A549 (cell line): ENCODE data around the gene CRYBA4. TPM values are rescaled to one million over a fixed set of nuclear protein-coding genes. Genes with fewer than 3 reads are reported as not detected.

Source experiments
- ATAC-seq, 2 experiments: fragments of 200-7000 bp in 1 of 2; fragments of >200 bp in 1 of 2; cut with Nextera tagmentation in 1 of 2; cut with Tn5 transposase in 1 of 2; 3 replicates each; pipeline versions ENCODE4 v1.8.0 to v1.9.1; 2018 to 2020; ENCODE audit warnings: mild to moderate bottlenecking in 1 of 2, moderate library complexity in 1 of 2
- CTCF ChIA-PET: fragments of 300-600 bp; sonication (Branson Sonifier 250); formaldehyde crosslinking; extraction: SDS; loops from one replicate; lab custom pipeline; 2021; ENCODE audit warnings: antibody characterized with exemption, inconsistent platforms; lab: Yijun Ruan, JAX
- POLR2A ChIA-PET: fragments of 350-600 bp; formaldehyde crosslinking; extraction: SDS; loops from one replicate; lab custom pipeline; 2021; ENCODE audit warnings: antibody characterized with exemption, inconsistent platforms; lab: Yijun Ruan, JAX
- DNase-seq, 2 experiments: peaks; one replicate each; pipeline versions ENCODE4 v3.0.0 to v3.0.0-alpha.2; 2011 to 2016; ENCODE audit warnings: low read depth in 1 of 2, low spot score in 1 of 2
- FAIRE-seq: peaks from 2 replicates; lab custom pipeline; 2011; peaks lifted over from hg19 to GRCh38; lab: Jason Lieb, UNC
- H3K27ac ChIP-seq, 2 experiments: fragments of >200 bp; sonication (Bioruptor Twin); formaldehyde crosslinking; 3 replicates each; pipeline ENCODE4 v1.5.1; 2016 to 2017
- H3K4me1 ChIP-seq: fragments of >200 bp; sonication (Bioruptor Twin); formaldehyde crosslinking; 3 replicates; pipeline ENCODE4 v1.6.1; 2016
- H3K4me2 ChIP-seq: fragments of >200 bp; sonication (Bioruptor Twin); formaldehyde crosslinking; 3 replicates; pipeline ENCODE4 v1.6.1; 2016
- H3K4me3 ChIP-seq: fragments of >200 bp; sonication (Bioruptor Twin); formaldehyde crosslinking; 3 replicates; pipeline ENCODE4 v1.5.1; 2016
- H3K9me3 ChIP-seq: fragments of >200 bp; sonication (Bioruptor Twin); formaldehyde crosslinking; 3 replicates; pipeline ENCODE4 v1.6.1; 2016
- EHMT2 ChIP-seq: fragments of 200-600 bp; sonication (generic); IDR thresholded peaks from 2 replicates; pipeline ENCODE4 v1.6.1; 2016; ENCODE audit warnings: antibody characterized with exemption, low read depth, mild to moderate bottlenecking, moderate library complexity
- ESRRA ChIP-seq: fragments of 150-350 bp; IDR thresholded peaks from 2 replicates; pipeline ENCODE4 v1.6.1; 2014; ENCODE audit warnings: mild to moderate bottlenecking, low read length, borderline replicate concordance
- FOSL2 ChIP-seq, 2 experiments: fragments of 450-650 bp in 1 of 2; fragments of >200 bp in 1 of 2; sonication (Bioruptor Twin) in 1 of 2; formaldehyde crosslinking; IDR thresholded peaks; 2 replicates each; pipeline versions ENCODE4 v1.5.0 to v1.6.1; 2016 to 2020; ENCODE audit warnings: mild to moderate bottlenecking in 1 of 2, moderate library complexity in 1 of 2
- FOXS1 ChIP-seq: fragments of 250-450 bp; sonication (Bioruptor Pico); IDR thresholded peaks from 2 replicates; pipeline ENCODE4 v1.5.0; 2020; ENCODE audit warnings: mild to moderate bottlenecking, moderate library complexity
- GATA3 ChIP-seq: IDR thresholded peaks from 2 replicates; pipeline ENCODE4 v1.6.1; 2012; ENCODE audit warnings: borderline replicate concordance
- HDAC2 ChIP-seq: fragments of 200-600 bp; sonication (generic); IDR thresholded peaks from 2 replicates; pipeline ENCODE4 v1.6.1; 2016
- HEYL ChIP-seq: fragments of 250-450 bp; sonication (Bioruptor Pico); IDR thresholded peaks from 2 replicates; pipeline ENCODE4 v1.8.0; 2021; ENCODE audit warnings: mild to moderate bottlenecking, moderate library complexity
- HOXA7 ChIP-seq: fragments of 250-450 bp; sonication (Bioruptor Pico); IDR thresholded peaks from 2 replicates; pipeline ENCODE4 v1.5.0; 2020; ENCODE audit warnings: mild to moderate bottlenecking, moderate library complexity
- MAFK ChIP-seq: fragments of 450-650 bp; IDR thresholded peaks from 2 replicates; pipeline ENCODE4 v1.6.1; 2014; ENCODE audit not compliant: partially characterized antibody
- MYC ChIP-seq: IDR thresholded peaks from 2 replicates; pipeline ENCODE4 v1.6.1; 2012; ENCODE audit warnings: mild to moderate bottlenecking, inconsistent platforms, low read length, improper control_type of control experiment, borderline replicate concordance
- POLR2AphosphoS2 ChIP-seq: conservative IDR thresholded peaks from 2 replicates; pipeline ENCODE4 v1.6.1; 2012; ENCODE audit warnings: low read length, improper control_type of control experiment, inconsistent platforms
- RARB ChIP-seq: fragments of 250-450 bp; sonication (Bioruptor Pico); IDR thresholded peaks from 2 replicates; pipeline ENCODE4 v1.8.0; 2021; ENCODE audit warnings: mild to moderate bottlenecking, moderate library complexity
- RFX5 ChIP-seq: fragments of 450-650 bp; IDR thresholded peaks from 2 replicates; pipeline ENCODE4 v1.7.1; 2014; ENCODE audit warnings: antibody characterized with exemption, mild to moderate bottlenecking, moderate library complexity
- RNF2 ChIP-seq: fragments of 200-600 bp; sonication (generic); IDR thresholded peaks from 2 replicates; pipeline ENCODE4 v1.6.1; 2016; ENCODE audit warnings: low read depth, mild to moderate bottlenecking, antibody characterized with exemption, moderate library complexity, borderline replicate concordance
- ZSCAN20 ChIP-seq: fragments of 250-450 bp; sonication (Bioruptor Pico); IDR thresholded peaks from 2 replicates; pipeline ENCODE4 v1.8.0; 2022; ENCODE audit warnings: mild to moderate bottlenecking, moderate library complexity
- WGBS: methylation state at CpG from one replicate; pipeline ENCODE4 v1.1.6; 2017; ENCODE audit errors: missing lambda C conversion rate; 5-methylcytosine and 5-hydroxymethylcytosine counted together
- polyA plus RNA-seq, 4 experiments: library from polyadenylated mRNA; depleted of rRNA in 3 of 4; stranded (reverse); fragments of >200 nt; fragmentation: RNase III in 1 of 4; extraction: RNeasy Plus Mini Kit Qiagen cat#74134 plus additional on column Dnase treatment in 1 of 4; gene quantifications; 2 replicates in 3 of 4; 3 replicates in 1 of 4; pipeline ENCODE4 v1.2.3, GENCODE V29; 2011 to 2017
- TF ChIP-seq, protein P1 (sequence below): IDR thresholded peaks from 2 replicates; pipeline ENCODE4 v1.6.1; 2012
- TF ChIP-seq, protein P2 (sequence below): fragments of 200-600 bp; sonication (generic); IDR thresholded peaks from 2 replicates; pipeline ENCODE4 v1.6.1; 2016; ENCODE audit warnings: antibody characterized with exemption, mild to moderate bottlenecking, moderate library complexity
- TF ChIP-seq, protein P3 (sequence below): fragments of >200 bp; sonication (Bioruptor Twin); formaldehyde crosslinking; IDR thresholded peaks from 3 replicates; pipeline ENCODE4 v1.6.1; 2016
- TF ChIP-seq, protein P4 (sequence below): fragments of 250-450 bp; sonication (Bioruptor Pico); IDR thresholded peaks from 2 replicates; pipeline ENCODE4 v1.5.0; 2021; ENCODE audit warnings: mild to moderate bottlenecking, moderate library complexity, borderline replicate concordance
- TF ChIP-seq, protein P5 (sequence below): IDR thresholded peaks from 2 replicates; pipeline ENCODE4 v1.6.1; 2012
- TF ChIP-seq, protein P6 (sequence below): fragments of 250-450 bp; sonication (Bioruptor Pico); IDR thresholded peaks from 2 replicates; pipeline ENCODE4 v1.5.0; 2020; ENCODE audit warnings: low read depth, mild to moderate bottlenecking, moderate library complexity

CRYBA4 gene
- polyA plus RNA-seq, 2 of the 4 experiments (the other 2 are of a cell fraction): not detected

DNA sequence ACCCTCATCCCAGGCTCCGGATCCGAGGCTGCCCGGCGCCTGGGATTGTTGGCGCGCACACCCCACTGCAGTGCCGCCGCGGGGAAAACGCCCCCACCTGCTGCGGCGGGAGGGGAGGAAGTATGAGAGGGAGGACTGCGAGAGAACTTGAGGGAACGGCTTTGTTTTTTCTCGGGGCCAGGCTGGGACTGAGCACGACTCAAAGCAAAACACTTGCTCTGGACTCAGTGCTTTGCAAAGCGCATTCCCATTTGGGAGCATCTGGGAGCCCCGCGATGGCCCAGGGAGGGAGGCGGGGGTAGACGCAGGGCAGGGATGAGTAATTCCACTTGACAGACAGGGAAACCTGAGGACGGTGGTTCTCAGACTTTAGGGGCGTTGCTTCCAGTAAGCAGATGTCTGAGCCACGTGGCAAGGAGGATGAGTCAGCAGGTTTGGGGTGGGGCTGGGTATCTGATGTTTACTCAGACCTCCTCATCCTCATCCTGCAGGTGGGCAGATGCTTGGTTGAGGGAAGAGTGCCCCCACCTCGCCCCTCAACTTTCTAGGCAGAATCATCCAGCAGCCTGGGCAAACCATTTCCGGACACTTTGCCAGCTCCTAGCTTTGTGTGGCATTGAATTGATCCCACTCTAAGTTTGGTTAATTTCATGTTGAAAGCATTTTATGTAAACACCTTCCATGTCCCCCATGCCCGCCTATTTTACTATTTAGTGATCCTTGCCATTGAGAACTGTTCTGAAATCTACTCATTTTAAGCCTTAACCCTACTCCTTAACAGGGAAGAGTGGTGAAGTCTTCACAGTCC lies 37.1 kb downstream of the CRYBA4 start (continued):
- TF ChIP-seq GATA3: peak; percentile 30; the same call in 1 of the 2 replicates
- TF ChIP-seq, protein P1, sequence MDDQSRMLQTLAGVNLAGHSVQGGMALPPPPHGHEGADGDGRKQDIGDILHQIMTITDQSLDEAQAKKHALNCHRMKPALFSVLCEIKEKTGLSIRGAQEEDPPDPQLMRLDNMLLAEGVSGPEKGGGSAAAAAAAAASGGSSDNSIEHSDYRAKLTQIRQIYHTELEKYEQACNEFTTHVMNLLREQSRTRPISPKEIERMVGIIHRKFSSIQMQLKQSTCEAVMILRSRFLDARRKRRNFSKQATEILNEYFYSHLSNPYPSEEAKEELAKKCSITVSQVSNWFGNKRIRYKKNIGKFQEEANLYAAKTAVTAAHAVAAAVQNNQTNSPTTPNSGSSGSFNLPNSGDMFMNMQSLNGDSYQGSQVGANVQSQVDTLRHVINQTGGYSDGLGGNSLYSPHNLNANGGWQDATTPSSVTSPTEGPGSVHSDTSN: 0 out of 2 replicates have a peak, but pooled peaks have one; percentile 63
- TF ChIP-seq, all 56 proteins: peak for 12

DNA sequence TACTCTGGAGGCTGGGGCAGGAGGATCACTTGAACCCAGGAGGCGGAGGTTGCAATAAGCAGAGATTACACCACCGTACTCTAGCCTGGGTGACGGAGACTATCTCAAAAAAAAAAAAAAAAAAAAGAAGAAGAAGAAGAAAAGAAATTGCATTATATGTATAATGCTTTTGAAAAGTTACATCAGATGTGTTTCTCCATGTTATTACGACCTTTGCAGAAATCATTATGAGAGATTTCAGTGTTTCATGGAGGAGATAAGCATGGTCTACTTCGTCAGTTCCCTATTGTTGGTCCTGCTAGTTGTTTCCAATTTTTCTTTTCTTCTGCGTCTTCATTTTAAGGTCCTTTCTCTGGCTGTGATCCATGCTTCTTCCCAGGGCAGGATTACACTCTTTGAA lies 38.6 kb downstream of the CRYBA4 start:
- no peak for FAIRE-seq
- TF ChIP-seq, protein P2, sequence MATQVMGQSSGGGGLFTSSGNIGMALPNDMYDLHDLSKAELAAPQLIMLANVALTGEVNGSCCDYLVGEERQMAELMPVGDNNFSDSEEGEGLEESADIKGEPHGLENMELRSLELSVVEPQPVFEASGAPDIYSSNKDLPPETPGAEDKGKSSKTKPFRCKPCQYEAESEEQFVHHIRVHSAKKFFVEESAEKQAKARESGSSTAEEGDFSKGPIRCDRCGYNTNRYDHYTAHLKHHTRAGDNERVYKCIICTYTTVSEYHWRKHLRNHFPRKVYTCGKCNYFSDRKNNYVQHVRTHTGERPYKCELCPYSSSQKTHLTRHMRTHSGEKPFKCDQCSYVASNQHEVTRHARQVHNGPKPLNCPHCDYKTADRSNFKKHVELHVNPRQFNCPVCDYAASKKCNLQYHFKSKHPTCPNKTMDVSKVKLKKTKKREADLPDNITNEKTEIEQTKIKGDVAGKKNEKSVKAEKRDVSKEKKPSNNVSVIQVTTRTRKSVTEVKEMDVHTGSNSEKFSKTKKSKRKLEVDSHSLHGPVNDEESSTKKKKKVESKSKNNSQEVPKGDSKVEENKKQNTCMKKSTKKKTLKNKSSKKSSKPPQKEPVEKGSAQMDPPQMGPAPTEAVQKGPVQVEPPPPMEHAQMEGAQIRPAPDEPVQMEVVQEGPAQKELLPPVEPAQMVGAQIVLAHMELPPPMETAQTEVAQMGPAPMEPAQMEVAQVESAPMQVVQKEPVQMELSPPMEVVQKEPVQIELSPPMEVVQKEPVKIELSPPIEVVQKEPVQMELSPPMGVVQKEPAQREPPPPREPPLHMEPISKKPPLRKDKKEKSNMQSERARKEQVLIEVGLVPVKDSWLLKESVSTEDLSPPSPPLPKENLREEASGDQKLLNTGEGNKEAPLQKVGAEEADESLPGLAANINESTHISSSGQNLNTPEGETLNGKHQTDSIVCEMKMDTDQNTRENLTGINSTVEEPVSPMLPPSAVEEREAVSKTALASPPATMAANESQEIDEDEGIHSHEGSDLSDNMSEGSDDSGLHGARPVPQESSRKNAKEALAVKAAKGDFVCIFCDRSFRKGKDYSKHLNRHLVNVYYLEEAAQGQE: no peak
- TF ChIP-seq ESRRA (no peak), HEYL (no peak), RNF2 (no peak), MYC (no peak), FOSL2 (IDR thresholded peaks at IDR 0.05) (no peak), FOSL2 (CRISPR knock-in tag; IDR thresholded peaks at IDR 0.05) (no peak), HOXA7 (CRISPR knock-in tag) (no peak), POLR2AphosphoS2 (no peak), HDAC2 (no peak), MAFK (no peak)
- ChIA-PET CTCF (interaction anchor here (1.0 kb wide), 1 partner anchor 10 kb away, joined by 3 read pairs; no protein-coding TSS in a partner anchor), POLR2A (no interaction called here)
- no peak for ATAC-seq
- H3K4me3 ChIP-seq: no peak overlapping the region
- no peak for DNase-seq
- H3K27ac ChIP-seq: peak overlapping the region in 1 of 2 experiments; percentile 32; a peak in 2 of 6 replicates
- H3K4me1 ChIP-seq: peaks cover 23% of the 10 kb centered on the region
- H3K9me3 ChIP-seq: no peaks in the 10 kb centered on the region
- WGBS: 93% methylated on average over 6 of the region's 6 CpGs
- no peak overlapping the region for H3K4me2 ChIP-seq

DNA sequence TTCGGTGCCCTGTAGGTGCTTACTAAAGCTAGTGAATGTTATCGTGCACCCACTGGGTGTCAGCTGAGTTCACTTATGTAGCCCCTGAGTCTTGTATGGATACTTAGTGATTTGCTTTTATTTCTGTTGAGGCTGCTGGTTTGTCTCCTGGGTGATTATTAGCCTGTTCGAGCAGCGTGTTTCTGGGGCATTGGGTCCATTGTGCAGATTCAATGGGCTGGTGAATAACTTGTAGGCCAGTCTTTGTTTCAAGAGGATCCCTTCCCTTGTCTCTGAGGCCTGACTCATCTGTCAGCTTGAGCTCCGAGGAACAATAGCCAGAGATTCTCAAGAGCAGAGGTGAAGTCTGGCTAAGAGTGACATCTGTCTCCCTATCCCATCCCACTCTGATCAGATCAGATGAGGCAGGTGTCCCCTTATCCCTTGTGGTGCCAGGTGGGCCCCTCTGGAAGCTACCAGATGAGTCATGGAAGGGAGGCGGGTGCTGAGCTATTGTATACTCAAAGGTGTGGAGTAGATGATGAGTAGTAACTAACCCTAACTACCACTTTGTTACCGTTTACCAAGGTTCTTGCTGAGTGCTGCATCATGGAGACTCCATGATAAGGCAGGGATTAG lies 39.3 kb downstream of the CRYBA4 start:
- Histone ChIP-seq H3K27ac (peak overlapping the region in 1 of 2 experiments; percentile 32; a peak in 3 of 6 replicates), H3K4me3 (no peak overlapping the region), H3K4me1 (peaks cover 29% of the 10 kb centered on the region), H3K4me2 (no peak overlapping the region), H3K9me3 (no peaks in the 10 kb centered on the region)
- no peak for ATAC-seq
- ChIA-PET CTCF (interaction anchor here (1.0 to 1.4 kb wide), 2 partner anchors 9 to 12 kb away, joined by 3 read pairs; no protein-coding TSS in a partner anchor), POLR2A (no interaction called here)
- no peak for FAIRE-seq
- TF ChIP-seq FOXS1: no peak
- no peak for TF ChIP-seq POLR2AphosphoS2
- TF ChIP-seq, protein P3, sequence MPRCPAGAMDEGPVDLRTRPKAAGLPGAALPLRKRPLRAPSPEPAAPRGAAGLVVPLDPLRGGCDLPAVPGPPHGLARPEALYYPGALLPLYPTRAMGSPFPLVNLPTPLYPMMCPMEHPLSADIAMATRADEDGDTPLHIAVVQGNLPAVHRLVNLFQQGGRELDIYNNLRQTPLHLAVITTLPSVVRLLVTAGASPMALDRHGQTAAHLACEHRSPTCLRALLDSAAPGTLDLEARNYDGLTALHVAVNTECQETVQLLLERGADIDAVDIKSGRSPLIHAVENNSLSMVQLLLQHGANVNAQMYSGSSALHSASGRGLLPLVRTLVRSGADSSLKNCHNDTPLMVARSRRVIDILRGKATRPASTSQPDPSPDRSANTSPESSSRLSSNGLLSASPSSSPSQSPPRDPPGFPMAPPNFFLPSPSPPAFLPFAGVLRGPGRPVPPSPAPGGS: no peak
- TF ChIP-seq RARB: no peak
- TF ChIP-seq EHMT2: no peak
- TF ChIP-seq, protein P4, sequence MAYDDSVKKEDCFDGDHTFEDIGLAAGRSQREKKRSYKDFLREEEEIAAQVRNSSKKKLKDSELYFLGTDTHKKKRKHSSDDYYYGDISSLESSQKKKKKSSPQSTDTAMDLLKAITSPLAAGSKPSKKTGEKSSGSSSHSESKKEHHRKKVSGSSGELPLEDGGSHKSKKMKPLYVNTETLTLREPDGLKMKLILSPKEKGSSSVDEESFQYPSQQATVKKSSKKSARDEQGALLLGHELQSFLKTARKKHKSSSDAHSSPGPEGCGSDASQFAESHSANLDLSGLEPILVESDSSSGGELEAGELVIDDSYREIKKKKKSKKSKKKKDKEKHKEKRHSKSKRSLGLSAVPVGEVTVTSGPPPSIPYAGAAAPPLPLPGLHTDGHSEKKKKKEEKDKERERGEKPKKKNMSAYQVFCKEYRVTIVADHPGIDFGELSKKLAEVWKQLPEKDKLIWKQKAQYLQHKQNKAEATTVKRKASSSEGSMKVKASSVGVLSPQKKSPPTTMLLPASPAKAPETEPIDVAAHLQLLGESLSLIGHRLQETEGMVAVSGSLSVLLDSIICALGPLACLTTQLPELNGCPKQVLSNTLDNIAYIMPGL (CRISPR knock-in tag): no peak
- TF ChIP-seq, protein P5, sequence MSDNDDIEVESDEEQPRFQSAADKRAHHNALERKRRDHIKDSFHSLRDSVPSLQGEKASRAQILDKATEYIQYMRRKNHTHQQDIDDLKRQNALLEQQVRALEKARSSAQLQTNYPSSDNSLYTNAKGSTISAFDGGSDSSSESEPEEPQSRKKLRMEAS: no peak
- TF ChIP-seq ZSCAN20 (CRISPR knock-in tag): no peak
- TF ChIP-seq, protein P6, sequence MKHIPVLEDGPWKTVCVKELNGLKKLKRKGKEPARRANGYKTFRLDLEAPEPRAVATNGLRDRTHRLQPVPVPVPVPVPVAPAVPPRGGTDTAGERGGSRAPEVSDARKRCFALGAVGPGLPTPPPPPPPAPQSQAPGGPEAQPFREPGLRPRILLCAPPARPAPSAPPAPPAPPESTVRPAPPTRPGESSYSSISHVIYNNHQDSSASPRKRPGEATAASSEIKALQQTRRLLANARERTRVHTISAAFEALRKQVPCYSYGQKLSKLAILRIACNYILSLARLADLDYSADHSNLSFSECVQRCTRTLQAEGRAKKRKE (CRISPR knock-in tag): no peak
- TF ChIP-seq, protein P1: no peak
- TF ChIP-seq RFX5: no peak
- WGBS: 71% methylated on average over 7 of the region's 7 CpGs
- no peak for DNase-seq
